GM12801 (cell line): ENCODE results near the gene PROCR.

Experiments
- CTCF ChIP-seq: IDR thresholded peaks from one replicate; pipeline ENCODE4 v1.5.1; 2011; ENCODE audit warnings: control low read depth; ENCODE audit not compliant: insufficient read length; ENCODE audit errors: extremely low read depth

Gene PROCR

GRCh38 chr20:35150846-35151579 lies 20.9 kb upstream of the PROCR start:
- TF ChIP-seq CTCF = no peak

DNA sequence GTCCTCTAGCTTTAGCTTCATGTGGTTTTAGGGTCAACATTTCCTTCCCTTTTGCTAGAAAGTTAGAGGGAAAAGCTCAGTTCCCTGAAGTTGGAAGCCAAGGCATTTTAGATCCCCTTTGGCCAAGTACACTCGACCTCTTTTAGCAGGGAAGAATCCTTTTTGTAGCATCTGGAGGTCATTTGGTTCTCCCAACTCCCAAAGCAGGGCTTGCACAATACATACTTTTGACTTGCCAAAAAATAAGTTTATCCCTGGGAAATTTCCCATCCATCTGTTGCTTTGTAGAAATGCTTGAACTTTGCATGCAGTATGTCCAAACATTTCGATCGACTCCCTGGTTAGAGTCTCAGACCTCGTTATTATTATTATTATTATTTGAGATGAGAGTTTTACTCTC lies 20.1 kb upstream of the PROCR start:
- no peak for TF ChIP-seq CTCF

- TF ChIP-seq CTCF = no peak
These were observed 15.9 kb upstream of the PROCR start for GRCh38 chr20:35155936-35156335.

DNA sequence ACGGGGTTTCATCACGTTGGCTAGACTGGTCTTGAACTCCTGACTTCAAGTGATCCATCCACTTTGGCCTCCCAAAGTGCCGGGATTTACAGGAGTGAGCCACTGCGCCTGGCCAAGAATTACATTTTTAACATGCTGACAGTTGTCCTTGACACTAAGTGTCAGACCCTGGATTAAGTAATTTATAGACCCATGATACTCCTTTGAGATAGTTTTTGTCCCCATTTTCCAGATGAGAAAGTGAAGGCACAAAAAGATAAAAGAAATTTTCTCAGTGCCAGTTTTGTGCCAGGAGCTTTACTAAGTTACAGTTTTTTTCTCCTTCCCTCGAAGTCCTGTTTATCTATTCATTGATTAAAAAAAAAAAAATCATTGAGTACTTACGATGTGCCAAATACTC lies 14.9 kb upstream of the PROCR start:
- TF ChIP-seq CTCF = no peak

DNA sequence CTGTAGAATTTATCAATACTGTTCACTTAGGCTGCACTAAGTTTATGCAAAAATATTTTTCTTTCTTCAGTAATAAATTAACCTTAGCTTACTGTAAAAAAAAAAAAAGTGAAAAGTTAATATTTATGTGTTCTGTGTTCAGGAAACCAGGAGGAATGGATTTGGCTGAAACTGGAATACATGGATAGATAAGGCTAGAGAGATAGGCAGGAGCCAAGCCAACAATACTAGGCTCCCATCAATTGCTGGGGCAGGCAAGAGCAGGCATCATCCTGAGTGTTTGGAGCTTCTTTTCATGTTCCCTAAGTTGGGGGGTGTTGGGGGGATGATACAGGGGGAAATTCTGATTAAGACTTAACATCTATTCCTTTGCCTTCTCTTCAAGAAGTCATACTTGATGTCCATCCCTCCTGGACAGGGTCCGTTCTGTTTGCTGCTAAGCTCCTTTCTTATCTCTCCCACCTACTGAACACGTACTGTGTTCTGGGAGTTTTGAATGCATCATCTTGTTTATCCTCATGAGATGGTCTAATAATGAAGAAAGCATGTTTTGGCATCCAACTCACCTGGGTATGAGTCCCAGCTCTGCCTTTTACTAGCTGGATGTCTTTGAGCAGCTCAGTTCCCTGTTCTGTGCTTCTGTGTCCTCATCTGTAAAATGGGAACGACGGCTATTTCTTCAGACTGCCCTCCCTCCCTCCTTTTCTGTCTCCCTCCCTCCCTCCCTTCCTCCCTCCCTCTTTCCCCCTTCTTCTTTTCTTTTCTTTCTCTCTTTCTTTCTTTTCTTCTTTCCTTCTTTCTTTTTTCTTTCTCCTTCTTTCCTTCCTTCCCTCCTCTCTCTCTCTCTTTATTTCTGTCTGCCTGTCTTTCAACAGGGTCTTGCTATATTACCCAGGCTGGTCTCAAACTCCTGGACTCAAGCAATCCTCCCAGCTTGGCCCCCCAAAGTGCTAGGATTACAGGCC lies 6.4 kb upstream of the PROCR start:
- TF ChIP-seq CTCF = no peak

DNA sequence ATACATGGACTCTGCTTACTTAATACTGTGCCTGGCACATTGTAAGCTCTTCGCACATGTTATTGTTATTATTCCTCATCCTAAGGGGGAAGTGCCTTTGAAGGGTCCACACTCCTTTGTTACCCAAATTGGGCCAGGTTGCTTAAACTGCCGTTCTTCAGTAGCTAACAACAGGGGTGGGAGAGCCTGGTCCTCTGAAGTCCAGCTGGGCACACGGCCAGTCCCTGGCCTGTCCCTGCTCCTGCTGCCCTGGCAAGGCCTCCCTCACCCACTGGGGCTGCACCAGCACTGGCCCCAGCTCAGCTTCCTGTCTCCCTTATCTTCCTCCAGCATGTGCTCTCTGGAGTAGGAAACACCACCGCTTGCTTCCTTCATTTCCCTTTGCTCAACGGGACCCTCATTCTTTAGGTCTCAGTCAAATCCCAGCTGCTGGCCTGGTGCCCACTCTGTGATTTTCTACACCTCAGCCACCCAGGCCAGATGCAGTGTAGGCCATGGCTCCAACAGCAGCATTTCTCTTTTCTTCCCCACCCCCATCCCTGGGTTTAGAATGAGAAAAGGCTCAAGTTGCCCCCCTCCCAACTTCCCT lies 5.5 kb upstream of the PROCR start:
- no peak for TF ChIP-seq CTCF

GRCh38 chr20:35167787-35168186 lies 4.1 kb upstream of the PROCR start:
- TF ChIP-seq CTCF = no peak
